T-helper 1 cell treated with Interleukin-12 subunit alpha and Interleukin-12 subunit beta and Interleukin-4 antibody, amounts not matched to agents 30 μg/mL and 1 μg/mL, for 36 hours (primary cell): Measurements from ENCODE around the gene LRRC58.
A peak's percentile ranks its signal among the peaks of the same experiment; 100 is the strongest.
"Not testable (repeated sequence)": the region's sequence is repeated elsewhere in the genome, so short reads cannot be mapped to it uniquely, and the experiment has no call there.

Experiments
- H3K27ac Mint-ChIP-seq: one replicate; pipeline ENCODE4 v1.8.0; 2021; ENCODE audit warnings: mild to moderate bottlenecking, mixed read lengths
- H3K27me3 Mint-ChIP-seq: one replicate; pipeline ENCODE4 v1.8.0; 2021; ENCODE audit warnings: low read depth, mixed read lengths
- H3K36me3 Mint-ChIP-seq: one replicate; pipeline ENCODE4 v1.8.0; 2021; ENCODE audit warnings: low read depth, mixed read lengths
- H3K4me1 Mint-ChIP-seq: one replicate; pipeline ENCODE4 v1.8.0; 2021; ENCODE audit warnings: low read depth, mixed read lengths
- H3K4me3 Mint-ChIP-seq: one replicate; pipeline ENCODE4 v1.8.0; 2021; ENCODE audit warnings: mild to moderate bottlenecking, moderate library complexity, mixed read lengths
- H3K9me3 Mint-ChIP-seq: one replicate; pipeline ENCODE4 v1.8.0; 2021; ENCODE audit warnings: mixed read lengths

LRRC58 gene

GRCh38 chr3:120353463-120353862 is 4.3 kb upstream of the LRRC58 start:
- peaks cover 65% of the 10 kb centered on the region for H3K27me3 Mint-ChIP-seq
- H3K36me3 Mint-ChIP-seq, result peaks cover 4% of the 10 kb centered on the region
- H3K4me3 Mint-ChIP-seq, result no peak overlapping the region
- peaks cover 6% of the 10 kb centered on the region for H3K4me1 Mint-ChIP-seq
- H3K27ac Mint-ChIP-seq, result no peak overlapping the region
- H3K9me3 Mint-ChIP-seq, result no peaks in the 10 kb centered on the region

GRCh38 chr3:120352017-120352416 is 2.9 kb upstream of the LRRC58 start:
- Mint-ChIP-seq H3K9me3 (no peaks in the 10 kb centered on the region), H3K36me3 (peaks cover 10% of the 10 kb centered on the region), H3K4me3 (no peak overlapping the region), H3K27ac (no peak overlapping the region), H3K27me3 (peaks cover 55% of the 10 kb centered on the region), H3K4me1 (peaks cover 16% of the 10 kb centered on the region)

GRCh38 chr3:120350401-120350941 is 1.3 kb upstream of the LRRC58 start:
- H3K4me3 Mint-ChIP-seq, result no peak overlapping the region
- H3K9me3 Mint-ChIP-seq, result no peaks in the 10 kb centered on the region
- peaks cover 47% of the 10 kb centered on the region for H3K27me3 Mint-ChIP-seq
- H3K36me3 Mint-ChIP-seq, result peaks cover 15% of the 10 kb centered on the region
- peaks cover 27% of the 10 kb centered on the region for H3K4me1 Mint-ChIP-seq
- no peak overlapping the region for H3K27ac Mint-ChIP-seq

- H3K4me1 Mint-ChIP-seq, result peaks cover 34% of the 10 kb centered on the region
- H3K27ac Mint-ChIP-seq, result peak overlapping the region; percentile 84
- peaks cover 40% of the 10 kb centered on the region for H3K27me3 Mint-ChIP-seq
- peak overlapping the region; percentile 82 for H3K4me3 Mint-ChIP-seq
- H3K36me3 Mint-ChIP-seq, result peaks cover 17% of the 10 kb centered on the region
- no peaks in the 10 kb centered on the region for H3K9me3 Mint-ChIP-seq
Observed at GRCh38 chr3:120349855-120350125, 636 bp upstream of the LRRC58 start.

- peaks cover 44% of the 10 kb centered on the region for H3K4me1 Mint-ChIP-seq
- peaks cover 26% of the 10 kb centered on the region for H3K36me3 Mint-ChIP-seq
- H3K4me3 Mint-ChIP-seq, result peak overlapping the region; percentile 82
- peak overlapping the region; percentile 80 for H3K27ac Mint-ChIP-seq
- H3K27me3 Mint-ChIP-seq, result peaks cover 25% of the 10 kb centered on the region
- H3K9me3 Mint-ChIP-seq, result no peaks in the 10 kb centered on the region
Observed at GRCh38 chr3:120348065-120348990, 826 bp downstream of the LRRC58 start.

GRCh38 chr3:120344349-120344748 is 4.8 kb downstream of the LRRC58 start:
- no peaks in the 10 kb centered on the region for H3K27me3 Mint-ChIP-seq
- peaks cover 39% of the 10 kb centered on the region for H3K4me1 Mint-ChIP-seq
- peak overlapping the region; percentile 52 for H3K4me3 Mint-ChIP-seq
- peak overlapping the region; percentile 66 for H3K27ac Mint-ChIP-seq
- H3K9me3 Mint-ChIP-seq, result peaks cover 14% of the 10 kb centered on the region
- peaks cover 45% of the 10 kb centered on the region for H3K36me3 Mint-ChIP-seq

- Mint-ChIP-seq H3K27ac (no peak overlapping the region), H3K9me3 (peaks cover 23% of the 10 kb centered on the region), H3K36me3 (peaks cover 47% of the 10 kb centered on the region), H3K4me1 (peaks cover 32% of the 10 kb centered on the region), H3K4me3 (no peak overlapping the region), H3K27me3 (no peaks in the 10 kb centered on the region)
Observed at GRCh38 chr3:120341658-120342346, 7.4 kb downstream of the LRRC58 start.

GRCh38 chr3:120339362-120339761 is 9.8 kb downstream of the LRRC58 start:
- H3K4me3 Mint-ChIP-seq, result no peak overlapping the region
- peaks cover 38% of the 10 kb centered on the region for H3K36me3 Mint-ChIP-seq
- no peak overlapping the region for H3K27ac Mint-ChIP-seq

GRCh38 chr3:120338517-120338916 is 10.6 kb downstream of the LRRC58 start:
- Mint-ChIP-seq H3K4me1 (peaks cover 7% of the 10 kb centered on the region), H3K27me3 (no peaks in the 10 kb centered on the region), H3K27ac (no peak overlapping the region), H3K9me3 (peaks cover 23% of the 10 kb centered on the region), H3K4me3 (no peak overlapping the region), H3K36me3 (peaks cover 40% of the 10 kb centered on the region)

More at GRCh38 chr3:120339362-120339761, 9.8 kb downstream of the LRRC58 start:
- H3K27me3 Mint-ChIP-seq, result no peaks in the 10 kb centered on the region
- peaks cover 23% of the 10 kb centered on the region for H3K9me3 Mint-ChIP-seq
- H3K4me1 Mint-ChIP-seq, result peaks cover 12% of the 10 kb centered on the region

- H3K27me3 Mint-ChIP-seq, result no peaks in the 10 kb centered on the region
- H3K4me3 Mint-ChIP-seq, result no peak overlapping the region
- H3K36me3 Mint-ChIP-seq, result peaks cover 30% of the 10 kb centered on the region
- H3K27ac Mint-ChIP-seq, result no peak overlapping the region
- peaks cover 2% of the 10 kb centered on the region for H3K4me1 Mint-ChIP-seq
- no peaks in the 10 kb centered on the region for H3K9me3 Mint-ChIP-seq
Observed at GRCh38 chr3:120332646-120333045, 16.5 kb downstream of the LRRC58 start.

GRCh38 chr3:120331076-120331475 is 18.1 kb downstream of the LRRC58 start:
- Mint-ChIP-seq H3K27ac (no peak overlapping the region), H3K36me3 (peaks cover 32% of the 10 kb centered on the region), H3K9me3 (no peaks in the 10 kb centered on the region), H3K4me1 (peaks cover 2% of the 10 kb centered on the region), H3K4me3 (no peak overlapping the region), H3K27me3 (no peaks in the 10 kb centered on the region)

- no peak overlapping the region for H3K4me3 Mint-ChIP-seq
- peaks cover 2% of the 10 kb centered on the region for H3K4me1 Mint-ChIP-seq
- peaks cover 27% of the 10 kb centered on the region for H3K36me3 Mint-ChIP-seq
- H3K27ac Mint-ChIP-seq, result no peak overlapping the region
- no peaks in the 10 kb centered on the region for H3K9me3 Mint-ChIP-seq
- no peaks in the 10 kb centered on the region for H3K27me3 Mint-ChIP-seq
Observed at GRCh38 chr3:120326784-120327183, 22.4 kb downstream of the LRRC58 start.

- Mint-ChIP-seq H3K27ac (no peak overlapping the region), H3K4me3 (no peak overlapping the region), H3K4me1 (no peaks in the 10 kb centered on the region), H3K27me3 (no peaks in the 10 kb centered on the region), H3K36me3 (peaks cover 26% of the 10 kb centered on the region), H3K9me3 (peaks cover 4% of the 10 kb centered on the region)
Observed at GRCh38 chr3:120324190-120324589, 25.0 kb downstream of the LRRC58 start.

- not testable (repeated sequence) for H3K9me3 Mint-ChIP-seq, H3K4me3 Mint-ChIP-seq, H3K27ac Mint-ChIP-seq, H3K4me1 Mint-ChIP-seq, H3K27me3 Mint-ChIP-seq
- peaks cover 27% of the 10 kb centered on the region for H3K36me3 Mint-ChIP-seq
Observed at GRCh38 chr3:120323761-120324160, 25.4 kb downstream of the LRRC58 start.
